Omental fat pad (tissue), 4 donors: ENCODE results near the gene MIDN. TPM values are rescaled to one million over a fixed set of nuclear protein-coding genes. Genes with fewer than 3 reads are reported as not detected.
A peak's percentile ranks its signal among the peaks of the same experiment; 100 is the strongest.

Experiments
- ATAC-seq: fragments of 150-250 bp; one replicate; pipeline ENCODE4 v1.9.1; 2016; ENCODE audit warnings: mild to moderate bottlenecking, moderate library complexity; ENCODE audit not compliant: low FRiP score
- DNase-seq: peaks from one replicate; pipeline ENCODE4 v3.0.0-alpha.2; 2019; ENCODE audit warnings: low spot score
- total RNA-seq, 4 donors: library from RNA; depleted of rRNA; stranded (reverse); fragments of >200 nt; gene quantifications; one replicate each; pipeline ENCODE4 v1.1.0, GENCODE V29; 2016
- TF ChIP-seq, protein P1 (sequence below), 3 donors: fragments of 450-650 bp; IDR thresholded peaks; one replicate each; pipeline ENCODE4 v1.5.1; 2016 to 2017; ENCODE audit warnings: antibody characterized with exemption in 3 of 3, mild to moderate bottlenecking in 3 of 3, moderate library complexity in 2 of 3

MIDN gene
- total RNA-seq, 4 donors from 2014 or later, result 24.5 to 68.6 (median 44.1) TPM

- DNase-seq (no peak), ATAC-seq (no peak)
- TF ChIP-seq, protein P1, sequence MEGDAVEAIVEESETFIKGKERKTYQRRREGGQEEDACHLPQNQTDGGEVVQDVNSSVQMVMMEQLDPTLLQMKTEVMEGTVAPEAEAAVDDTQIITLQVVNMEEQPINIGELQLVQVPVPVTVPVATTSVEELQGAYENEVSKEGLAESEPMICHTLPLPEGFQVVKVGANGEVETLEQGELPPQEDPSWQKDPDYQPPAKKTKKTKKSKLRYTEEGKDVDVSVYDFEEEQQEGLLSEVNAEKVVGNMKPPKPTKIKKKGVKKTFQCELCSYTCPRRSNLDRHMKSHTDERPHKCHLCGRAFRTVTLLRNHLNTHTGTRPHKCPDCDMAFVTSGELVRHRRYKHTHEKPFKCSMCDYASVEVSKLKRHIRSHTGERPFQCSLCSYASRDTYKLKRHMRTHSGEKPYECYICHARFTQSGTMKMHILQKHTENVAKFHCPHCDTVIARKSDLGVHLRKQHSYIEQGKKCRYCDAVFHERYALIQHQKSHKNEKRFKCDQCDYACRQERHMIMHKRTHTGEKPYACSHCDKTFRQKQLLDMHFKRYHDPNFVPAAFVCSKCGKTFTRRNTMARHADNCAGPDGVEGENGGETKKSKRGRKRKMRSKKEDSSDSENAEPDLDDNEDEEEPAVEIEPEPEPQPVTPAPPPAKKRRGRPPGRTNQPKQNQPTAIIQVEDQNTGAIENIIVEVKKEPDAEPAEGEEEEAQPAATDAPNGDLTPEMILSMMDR (IDR thresholded peaks at IDR 0.05), result no peak
Measured at GRCh38 chr19:1210227-1210538, 38.2 kb upstream of the MIDN start.

- DNase-seq, result no peak
- TF ChIP-seq, protein P1 (IDR thresholded peaks at IDR 0.05), result no peak
- ATAC-seq, result no peak
Measured at GRCh38 chr19:1211494-1212234, 36.7 kb upstream of the MIDN start.

GRCh38 chr19:1213391-1214286, 34.7 kb upstream of the MIDN start:
- ATAC-seq, result peak; percentile 37
- no peak for DNase-seq
- TF ChIP-seq, protein P1 (IDR thresholded peaks at IDR 0.05), result no peak

- DNase-seq, result no peak
- ATAC-seq, result peak; percentile 2
- TF ChIP-seq, protein P1 (IDR thresholded peaks at IDR 0.05), result no peak
Measured at GRCh38 chr19:1214299-1214861, 34.0 kb upstream of the MIDN start.

DNA sequence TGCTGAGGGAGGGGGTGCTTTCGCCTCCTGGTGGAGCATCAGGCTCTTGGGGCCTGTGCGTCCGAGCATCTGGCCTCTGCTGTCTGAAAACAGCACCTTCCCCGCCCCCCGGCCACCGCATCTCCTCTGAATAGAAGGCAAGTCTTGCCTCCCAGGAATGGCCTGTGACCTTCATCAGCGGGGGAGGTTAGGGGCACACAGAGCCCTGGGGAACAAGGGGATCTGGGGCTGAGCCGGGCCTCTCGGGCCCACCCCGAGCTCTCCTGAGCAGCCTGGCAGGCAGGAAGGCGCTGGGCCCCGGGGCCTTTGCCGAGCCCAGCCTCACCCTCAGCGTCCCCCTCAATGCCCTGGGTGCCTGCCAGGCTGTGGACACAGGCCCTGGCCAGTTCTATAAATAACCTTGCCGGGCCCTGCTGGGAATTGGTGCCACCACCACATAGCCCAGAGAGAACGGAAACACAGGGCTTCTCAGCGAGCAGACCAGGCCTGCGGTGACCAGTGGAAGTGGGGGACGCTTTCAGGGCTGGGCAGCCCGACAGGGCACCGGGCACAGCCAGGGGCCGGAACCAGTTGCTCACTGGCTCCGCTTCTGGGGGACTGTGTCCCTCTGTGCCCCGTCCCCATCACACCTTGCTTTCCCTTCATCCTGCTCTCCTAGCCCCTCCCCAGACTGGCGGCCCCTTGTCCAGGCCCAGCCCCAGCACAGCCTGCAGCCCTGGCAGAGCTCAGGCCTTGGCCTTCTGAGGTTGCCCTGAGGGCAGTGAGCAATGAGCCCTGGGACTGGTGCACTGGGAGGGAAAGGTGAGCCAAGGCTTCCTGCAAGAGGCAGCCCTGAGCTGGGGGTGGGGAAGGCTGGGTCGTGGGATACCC, 33.3 kb upstream of the MIDN start:
- no peak for ATAC-seq
- no peak for DNase-seq

DNA sequence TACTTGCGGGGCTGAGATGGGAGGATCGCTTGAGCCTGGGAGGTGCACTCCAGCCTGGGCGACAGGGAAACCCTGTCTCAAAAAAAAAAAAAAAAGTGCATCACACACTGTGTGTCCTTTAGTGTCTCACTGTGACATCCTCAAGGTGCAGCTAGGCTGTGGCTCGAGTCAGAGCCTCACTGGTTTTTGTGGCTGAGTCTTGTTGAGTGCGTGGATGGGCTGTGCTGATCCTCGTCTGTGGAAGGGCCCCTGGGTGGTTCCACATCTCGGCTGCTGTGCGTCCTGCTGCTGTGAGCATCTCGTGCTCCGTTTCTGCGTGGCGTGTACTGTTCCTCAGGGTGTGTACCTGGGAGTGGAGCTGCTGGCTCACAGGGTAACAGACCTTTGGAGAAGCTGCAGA, 31.6 kb upstream of the MIDN start:
- ATAC-seq (no peak), DNase-seq (no peak)
- TF ChIP-seq, protein P1 (IDR thresholded peaks at IDR 0.05), result no peak

More for the DNA sequence above, 33.3 kb upstream of the MIDN start:
- TF ChIP-seq, protein P1 (IDR thresholded peaks at IDR 0.05), result no peak
